ENCODE results near the gene MAPK11.

The MAPK11 gene

GRCh38 chr22:50303848-50304527, 33.8 kb upstream of the MAPK11 start:
- TF ChIP-seq CTCF (IDR thresholded peaks at IDR 0.05): no peak
- Histone ChIP-seq H3K27ac (peak overlapping the region; percentile 92 to 95), H3K9me3 (no peaks in the 10 kb centered on the region), H3K36me3 (peaks cover 0 to 5% (median 0%) of the 10 kb centered on the region in 3 donors), H3K4me1 (peaks cover 25 to 82% (median 81%) of the 10 kb centered on the region in 4 donors), H3K27me3 (no peaks in the 10 kb centered on the region), H3K4me3 (peak overlapping the region; percentile 72 to 86)
- peak; percentile 70 to 84 for DNase-seq
- intact Hi-C loops (cut with DNase I; ENCODE audit: low total_unique reads): loop anchor here (10.0 kb wide), 1 partner anchor 339 kb away; the partner anchor contains the start of gene PIM3

- intact Hi-C loops (cut with DNase I; ENCODE audit: low total_unique reads): loop anchor here (10.0 kb wide), 1 partner anchor 339 kb away; the partner anchor contains the start of gene PIM3
- peaks cover 25 to 82% (median 81%) of the 10 kb centered on the region in 4 donors for H3K4me1 ChIP-seq
- DNase-seq: no peak
- no peak for TF ChIP-seq CTCF (IDR thresholded peaks at IDR 0.05)
- H3K27me3 ChIP-seq: no peaks in the 10 kb centered on the region
- peak overlapping the region; percentile 92 to 95 for H3K27ac ChIP-seq
- peaks cover 0 to 5% (median 0%) of the 10 kb centered on the region in 3 donors for H3K36me3 ChIP-seq
- no peaks in the 10 kb centered on the region for H3K9me3 ChIP-seq
- peak overlapping the region in 1 of 2 donors; percentile 72 for H3K4me3 ChIP-seq
Observed at GRCh38 chr22:50303515-50303847, 33.3 kb upstream of the MAPK11 start.

- no peak overlapping the region for H3K4me3 ChIP-seq
- H3K27me3 ChIP-seq: no peaks in the 10 kb centered on the region
- no peaks in the 10 kb centered on the region for H3K9me3 ChIP-seq
- H3K27ac ChIP-seq: peak overlapping the region; percentile 92 to 95
- no peak for DNase-seq
- peaks cover 25 to 83% (median 81%) of the 10 kb centered on the region in 4 donors for H3K4me1 ChIP-seq
- H3K36me3 ChIP-seq: peaks cover 0 to 5% (median 0%) of the 10 kb centered on the region in 3 donors
- intact Hi-C loops (cut with DNase I; ENCODE audit: low total_unique reads): loop anchor here (10.0 kb wide), 1 partner anchor 338 kb away; the partner anchor contains the start of gene PIM3
- TF ChIP-seq CTCF (IDR thresholded peaks at IDR 0.05): no peak
Observed at GRCh38 chr22:50302564-50302963, 32.4 kb upstream of the MAPK11 start.

GRCh38 chr22:50302041-50302541, 31.9 kb upstream of the MAPK11 start:
- H3K9me3 ChIP-seq: no peaks in the 10 kb centered on the region
- no peaks in the 10 kb centered on the region for H3K27me3 ChIP-seq
- peaks cover 25 to 88% (median 86%) of the 10 kb centered on the region in 4 donors for H3K4me1 ChIP-seq
- peaks cover 0 to 5% (median 0%) of the 10 kb centered on the region in 3 donors for H3K36me3 ChIP-seq
- intact Hi-C loops (cut with DNase I; ENCODE audit: low total_unique reads): loop anchor here (10.0 kb wide), 1 partner anchor 337 kb away; the partner anchor contains the start of gene PIM3
- peak overlapping the region; percentile 92 to 95 for H3K27ac ChIP-seq
- no peak for DNase-seq
- peak overlapping the region in 1 of 2 donors; percentile 46 for H3K4me3 ChIP-seq
- TF ChIP-seq CTCF (IDR thresholded peaks at IDR 0.05): no peak

GRCh38 chr22:50301581-50301991, 31.4 kb upstream of the MAPK11 start:
- H3K4me1 ChIP-seq: peaks cover 25 to 93% (median 91%) of the 10 kb centered on the region in 4 donors
- no peaks in the 10 kb centered on the region for H3K9me3 ChIP-seq
- intact Hi-C loops (cut with DNase I; ENCODE audit: low total_unique reads): loop anchor here (10.0 kb wide), 1 partner anchor 337 kb away; the partner anchor contains the start of gene PIM3
- no peaks in the 10 kb centered on the region for H3K27me3 ChIP-seq
- H3K27ac ChIP-seq: peak overlapping the region; percentile 92 to 95
- peaks cover 0 to 5% (median 0%) of the 10 kb centered on the region in 3 donors for H3K36me3 ChIP-seq
- TF ChIP-seq CTCF (IDR thresholded peaks at IDR 0.05): no peak
- no peak for DNase-seq
- peak overlapping the region; percentile 2 to 46 for H3K4me3 ChIP-seq
